ENCODE data around the gene PRICKLE3. TPM values are rescaled to one million over a fixed set of nuclear protein-coding genes. Genes with fewer than 3 reads are reported as not detected.

PRICKLE3 gene
- total RNA-seq (10 to 100 TPM; 12.0 to 12.3 TPM), polyA plus RNA-seq (1 to 10 TPM in 1 of 2 donors, under 1 TPM in 1; 0.73 to 4.5 TPM)

- peak within 1 kb of the TSS; percentile 47 to 58 for H3K4me3 ChIP-seq (ENCODE audit: low read length in 2 of 2)
- Mint-ChIP-seq H3K4me3 (peak within 1 kb of the TSS; percentile 76 to 90 (median 82)), H3K36me3 (peaks cover 4 to 6% of the 10 kb centered on the region in 2 donors), H3K4me1 (peaks cover 9 to 27% (median 17%) of the 10 kb centered on the region in 4 donors), H3K9me3 (no peaks in the 10 kb centered on the region), H3K27me3 (no peaks in the 10 kb centered on the region), H3K27ac (peak within 1 kb of the TSS; percentile 30 to 88 (median 70))
- intact Hi-C loops (cut with micrococcal nuclease) = loop anchor here (2.0 kb wide), 1 partner anchor 14 kb away; no protein-coding TSS in a partner anchor
- ChIA-PET CTCF (ENCODE audit: partially characterized antibody) (interaction anchor here (1.1 to 1.6 kb wide), 2 partner anchors 19 to 31 kb away, joined by 3 to 4 read pairs; no protein-coding TSS in a partner anchor), POLR2A (ENCODE audit: partially characterized antibody) (interaction anchor here (1.1 to 1.9 kb wide), 2 partner anchors 19 to 31 kb away, joined by 3 to 11 read pairs; no protein-coding TSS in a partner anchor)
- no peaks in the 10 kb centered on the region for H3K27me3 ChIP-seq (ENCODE audit: insufficient read depth, low read length)
- H3K9me3 ChIP-seq (ENCODE audit: control insufficient read depth in 1 of 2, low read length in 2 of 2) = no peaks in the 10 kb centered on the region
- no peaks in the 10 kb centered on the region for H3K36me3 ChIP-seq (ENCODE audit: insufficient read depth, low read length)
- peak within 1 kb of the TSS; percentile 58 for H3K27ac ChIP-seq (ENCODE audit: low read depth, low read length)
- peak; percentile 54 to 70 (median 61) for DNase-seq
- peaks cover 12% of the 10 kb centered on the region for H3K4me1 ChIP-seq (ENCODE audit: insufficient read depth, low read length)
Observed at GRCh38 chrX:49186125-49187027, at the start of gene PRICKLE3. PRICKLE3 (minus strand) TSS chrX:49186373; CDS start chrX:49186297, 76 bp downstream.

GRCh38 chrX:49233887-49234555, 47.8 kb upstream of the PRICKLE3 start:
- Mint-ChIP-seq H3K4me3 (no peak overlapping the region), H3K4me1 (peaks cover 20 to 48% (median 24%) of the 10 kb centered on the region in 4 donors), H3K27ac (peak overlapping the region in 1 of 7 donors; percentile 43), H3K9me3 (peaks cover 0 to 2% (median 0%) of the 10 kb centered on the region in 8 donors), H3K27me3 (no peaks in the 10 kb centered on the region), H3K36me3 (no peaks in the 10 kb centered on the region)
- ChIA-PET CTCF (ENCODE audit: partially characterized antibody) (no interaction called here), POLR2A (ENCODE audit: partially characterized antibody) (interaction anchor here (1.4 to 1.6 kb wide), 2 partner anchors 24 to 43 kb away, joined by 3 read pairs; no protein-coding TSS in a partner anchor)
- no peaks in the 10 kb centered on the region for H3K9me3 ChIP-seq (ENCODE audit: control insufficient read depth in 1 of 2, low read length in 2 of 2)
- H3K36me3 ChIP-seq (ENCODE audit: insufficient read depth, low read length) = no peaks in the 10 kb centered on the region
- H3K4me1 ChIP-seq (ENCODE audit: insufficient read depth, low read length) = peaks cover 34% of the 10 kb centered on the region
- H3K27ac ChIP-seq (ENCODE audit: low read depth, low read length) = no peak overlapping the region
- H3K4me3 ChIP-seq (ENCODE audit: low read length in 2 of 2) = no peak overlapping the region
- DNase-seq = no peak
- H3K27me3 ChIP-seq (ENCODE audit: insufficient read depth, low read length) = no peaks in the 10 kb centered on the region
- intact Hi-C loops (cut with micrococcal nuclease) = no loop called here

GRCh38 chrX:49233176-49233575, 47.0 kb upstream of the PRICKLE3 start, which contains the start of gene CACNA1F:
CACNA1F (minus strand) TSS chrX:49233340; CDS start chrX:49233309, 31 bp downstream.
- Histone ChIP-seq H3K27ac (ENCODE audit: low read depth, low read length) (no peak within 1 kb of the TSS), H3K4me3 (ENCODE audit: low read length in 2 of 2) (no peak within 1 kb of the TSS), H3K27me3 (ENCODE audit: insufficient read depth, low read length) (no peaks in the 10 kb centered on the region), H3K4me1 (ENCODE audit: insufficient read depth, low read length) (peaks cover 34% of the 10 kb centered on the region), H3K36me3 (ENCODE audit: insufficient read depth, low read length) (no peaks in the 10 kb centered on the region), H3K9me3 (ENCODE audit: control insufficient read depth in 1 of 2, low read length in 2 of 2) (no peaks in the 10 kb centered on the region)
- Mint-ChIP-seq H3K4me3 (peak within 1 kb of the TSS in 1 of 8 donors; percentile 71), H3K27ac (peak within 1 kb of the TSS; percentile 2 to 81 (median 27)), H3K27me3 (no peaks in the 10 kb centered on the region), H3K36me3 (no peaks in the 10 kb centered on the region), H3K4me1 (peaks cover 18 to 42% (median 24%) of the 10 kb centered on the region in 4 donors), H3K9me3 (peaks cover 0 to 2% (median 0%) of the 10 kb centered on the region in 8 donors)
- intact Hi-C loops (cut with micrococcal nuclease) = no loop called here
- POLR2A ChIA-PET (ENCODE audit: partially characterized antibody) = interaction anchor here (1.4 kb wide), 1 partner anchor 42 kb away, joined by 3 read pairs; no protein-coding TSS in a partner anchor
- CTCF ChIA-PET (ENCODE audit: partially characterized antibody) = no interaction called here
- DNase-seq = no peak

- H3K27ac Mint-ChIP-seq = peak overlapping the region in 3 of 7 donors; percentile 2 to 27 (median 4)
- H3K4me1 Mint-ChIP-seq = peaks cover 18 to 40% (median 24%) of the 10 kb centered on the region in 4 donors
- H3K4me3 Mint-ChIP-seq = peak overlapping the region in 1 of 8 donors; percentile 71
- peaks cover 0 to 2% (median 0%) of the 10 kb centered on the region in 8 donors for H3K9me3 Mint-ChIP-seq
- DNase-seq = no peak
- no peaks in the 10 kb centered on the region for H3K36me3 Mint-ChIP-seq
- no peaks in the 10 kb centered on the region for H3K27me3 Mint-ChIP-seq
- Histone ChIP-seq H3K27ac (ENCODE audit: low read depth, low read length) (no peak overlapping the region), H3K36me3 (ENCODE audit: insufficient read depth, low read length) (no peaks in the 10 kb centered on the region), H3K27me3 (ENCODE audit: insufficient read depth, low read length) (no peaks in the 10 kb centered on the region), H3K4me3 (ENCODE audit: low read length in 2 of 2) (no peak overlapping the region), H3K4me1 (ENCODE audit: insufficient read depth, low read length) (peaks cover 34% of the 10 kb centered on the region), H3K9me3 (ENCODE audit: control insufficient read depth in 1 of 2, low read length in 2 of 2) (no peaks in the 10 kb centered on the region)
- ChIA-PET POLR2A (ENCODE audit: partially characterized antibody) (no interaction called here), CTCF (ENCODE audit: partially characterized antibody) (no interaction called here)
- intact Hi-C loops (cut with micrococcal nuclease) = no loop called here
Observed at GRCh38 chrX:49232525-49232924, 46.4 kb upstream of the PRICKLE3 start.

GRCh38 chrX:49231333-49232000, 45.3 kb upstream of the PRICKLE3 start:
- Histone ChIP-seq H3K4me1 (ENCODE audit: insufficient read depth, low read length) (peaks cover 24% of the 10 kb centered on the region), H3K27ac (ENCODE audit: low read depth, low read length) (peak overlapping the region; percentile 58), H3K4me3 (ENCODE audit: low read length in 2 of 2) (peak overlapping the region in 1 of 2 donors; percentile 43), H3K36me3 (ENCODE audit: insufficient read depth, low read length) (no peaks in the 10 kb centered on the region), H3K9me3 (ENCODE audit: control insufficient read depth in 1 of 2, low read length in 2 of 2) (no peaks in the 10 kb centered on the region), H3K27me3 (ENCODE audit: insufficient read depth, low read length) (no peaks in the 10 kb centered on the region)
- Mint-ChIP-seq H3K36me3 (no peaks in the 10 kb centered on the region), H3K27ac (peak overlapping the region; percentile 18 to 93 (median 83)), H3K27me3 (no peaks in the 10 kb centered on the region), H3K4me3 (peak overlapping the region in 7 of 8 donors; percentile 6 to 84 (median 80)), H3K9me3 (no peaks in the 10 kb centered on the region), H3K4me1 (peaks cover 9 to 29% (median 14%) of the 10 kb centered on the region in 4 donors)
- POLR2A ChIA-PET (ENCODE audit: partially characterized antibody) = interaction anchor here (1.7 kb wide), 1 partner anchor 31 kb away, joined by 5 read pairs; no protein-coding TSS in a partner anchor
- intact Hi-C loops (cut with micrococcal nuclease) = no loop called here
- no peak for DNase-seq
- CTCF ChIA-PET (ENCODE audit: partially characterized antibody) = no interaction called here

- ChIA-PET CTCF (ENCODE audit: partially characterized antibody) (interaction anchor here (1.4 to 1.7 kb wide), 2 partner anchors 38 to 39 kb away, joined by 4 to 6 read pairs; no protein-coding TSS in a partner anchor), POLR2A (ENCODE audit: partially characterized antibody) (interaction anchor here (0.8 to 1.7 kb wide), 4 partner anchors 30 to 43 kb away, joined by 3 to 5 read pairs (median 4); no protein-coding TSS in a partner anchor)
- DNase-seq = peak; percentile 29 to 58 (median 47)
- Histone ChIP-seq H3K4me3 (ENCODE audit: low read length in 2 of 2) (peak overlapping the region in 1 of 2 donors; percentile 43), H3K27me3 (ENCODE audit: insufficient read depth, low read length) (no peaks in the 10 kb centered on the region), H3K9me3 (ENCODE audit: control insufficient read depth in 1 of 2, low read length in 2 of 2) (no peaks in the 10 kb centered on the region), H3K27ac (ENCODE audit: low read depth, low read length) (peak overlapping the region; percentile 58), H3K4me1 (ENCODE audit: insufficient read depth, low read length) (peaks cover 17% of the 10 kb centered on the region), H3K36me3 (ENCODE audit: insufficient read depth, low read length) (no peaks in the 10 kb centered on the region)
- Mint-ChIP-seq H3K4me3 (peak overlapping the region; percentile 76 to 84 (median 81)), H3K36me3 (no peaks in the 10 kb centered on the region), H3K9me3 (no peaks in the 10 kb centered on the region), H3K27ac (peak overlapping the region; percentile 81 to 95 (median 92)), H3K27me3 (no peaks in the 10 kb centered on the region), H3K4me1 (peaks cover 9 to 26% (median 12%) of the 10 kb centered on the region in 4 donors)
- intact Hi-C loops (cut with micrococcal nuclease) = loop anchor here (1.0 kb wide), 1 partner anchor 30 kb away; the partner anchor contains the start of gene SYP
Observed at GRCh38 chrX:49230500-49231232, 44.5 kb upstream of the PRICKLE3 start.
